NCI-H748 treated with DMSO at 0.1 percent for 48 hours (cell line): ENCODE results near the gene ADGRF3.
"Not testable (repeated sequence)": the region's sequence is repeated elsewhere in the genome, so short reads cannot be mapped to it uniquely, and the experiment has no call there.

Experiments used
- DNase-seq: peaks from one replicate; lab custom pipeline; 2025; lab: John Stamatoyannopoulos, UW

Gene ADGRF3

DNA sequence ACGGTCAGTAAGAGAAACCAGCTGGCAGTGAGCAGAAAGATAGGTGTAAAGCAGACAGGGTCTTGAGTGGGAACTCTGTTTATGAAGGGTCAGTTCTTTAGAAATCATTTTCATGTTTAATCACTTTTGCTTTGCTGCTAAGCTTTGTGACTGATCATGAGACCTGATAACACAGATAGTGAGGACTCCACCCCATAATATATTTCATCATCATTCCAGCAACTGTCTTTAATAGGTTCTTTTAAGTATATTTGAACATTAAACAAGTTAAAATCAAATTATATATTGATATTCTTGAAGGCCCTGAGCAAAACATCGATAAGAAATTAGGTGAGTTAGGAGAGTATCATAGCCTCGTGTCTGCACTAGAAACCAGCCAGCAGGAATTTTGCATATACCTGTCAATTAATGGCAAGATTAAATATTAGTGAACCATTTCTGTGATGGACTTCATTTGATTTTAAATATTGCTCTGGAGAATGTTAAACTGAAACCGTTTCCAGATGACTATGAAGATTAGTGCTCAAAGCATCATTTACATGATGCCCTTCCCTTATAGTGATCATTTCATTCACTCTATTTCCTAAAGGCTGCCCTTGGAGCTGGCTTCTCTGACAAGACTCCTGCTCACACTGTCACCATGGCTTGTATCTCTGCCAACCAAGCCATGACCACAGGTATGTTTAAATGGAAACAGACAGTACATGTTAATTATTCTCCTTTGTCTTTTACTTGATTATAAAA lies 69.9 kb downstream of the ADGRF3 start:
- no peak for DNase-seq

DNA sequence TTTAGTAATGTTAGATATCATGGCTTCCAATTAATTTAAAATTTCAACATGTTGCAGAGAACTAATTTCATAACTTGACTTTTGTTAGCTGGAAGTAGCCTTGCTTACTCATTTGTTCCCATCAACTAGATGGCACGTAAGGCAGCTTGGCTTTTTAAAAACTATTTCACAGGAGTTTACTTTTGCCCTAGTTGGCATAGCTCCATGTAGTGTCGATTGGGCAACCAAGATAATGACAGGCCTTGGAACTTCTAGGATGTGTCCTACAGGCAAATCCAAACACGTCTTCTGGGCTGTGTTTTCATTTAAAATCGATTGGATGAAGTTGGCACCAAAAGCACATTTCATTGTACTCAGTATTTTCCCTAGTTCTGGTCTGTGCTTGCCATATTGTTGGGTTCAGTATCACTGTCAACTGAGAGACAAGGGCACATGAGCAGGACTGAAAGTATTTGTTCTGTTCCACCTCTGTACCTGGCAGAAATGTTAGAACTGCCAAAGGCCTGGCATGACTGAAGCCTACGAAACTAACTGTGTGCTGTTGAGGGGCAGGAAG lies 72.5 kb downstream of the ADGRF3 start:
- no peak for DNase-seq

GRCh38 chr2:26273501-26273900 lies 73.1 kb downstream of the ADGRF3 start:
- DNase-seq, result no peak

- DNase-seq, result no peak
Observed at GRCh38 chr2:26270373-26270772, 76.2 kb downstream of the ADGRF3 start.

DNA sequence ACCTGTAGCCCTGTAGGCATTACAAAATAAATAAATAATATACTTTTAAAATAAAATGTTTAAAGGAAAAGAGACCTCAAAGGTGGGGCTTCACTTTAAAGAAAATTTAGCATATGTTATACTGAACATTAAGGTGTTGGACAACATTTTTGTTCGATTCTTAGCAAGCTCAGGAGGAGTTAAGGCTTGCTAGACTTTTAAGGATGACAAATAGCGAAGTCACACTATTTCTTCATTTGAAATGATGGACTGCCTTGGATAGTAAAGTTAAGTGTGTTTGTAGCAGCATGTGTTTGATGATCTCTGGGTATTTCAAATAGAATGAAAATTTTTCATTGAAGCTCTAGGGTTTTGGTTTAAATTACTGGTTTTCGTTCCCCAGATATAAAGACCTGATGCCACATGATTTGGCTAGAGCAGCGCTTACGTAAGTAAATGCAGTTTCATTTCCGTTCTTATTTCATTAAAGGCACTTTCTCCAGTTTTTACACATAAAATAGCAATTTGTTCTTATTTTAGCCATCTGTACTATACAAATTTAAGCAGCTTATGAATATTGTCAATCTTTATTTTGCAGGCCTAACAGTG lies 76.9 kb downstream of the ADGRF3 start:
- DNase-seq, result no peak

- not testable (repeated sequence) for DNase-seq
Observed at GRCh38 chr2:26268670-26269385, 77.8 kb downstream of the ADGRF3 start.

- DNase-seq, result no peak
Observed at GRCh38 chr2:26268213-26268612, 78.4 kb downstream of the ADGRF3 start.

DNA sequence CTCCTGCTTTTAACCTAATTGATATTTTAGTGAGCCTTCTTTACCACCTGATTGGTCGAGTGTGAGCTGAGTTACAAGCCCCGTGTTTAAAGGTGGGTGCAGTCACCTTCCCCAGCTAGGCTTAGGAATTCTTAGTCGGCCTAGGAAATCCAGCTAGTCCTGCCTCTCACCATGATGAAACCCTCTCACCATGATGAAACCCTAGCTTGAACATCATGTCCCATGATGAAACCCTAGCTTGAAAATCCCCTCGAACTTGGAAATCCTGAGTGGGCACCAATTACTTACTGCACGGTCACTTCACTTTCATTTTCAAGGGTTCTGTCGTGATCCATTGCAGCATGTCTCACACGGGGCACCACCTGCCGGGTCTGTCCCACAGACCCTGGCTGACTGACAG lies 87.8 kb downstream of the ADGRF3 start:
- not testable (repeated sequence) for DNase-seq
